Measurements from ENCODE around the gene STARD3. TPM values are rescaled to one million over a fixed set of nuclear protein-coding genes. Genes with fewer than 3 reads are reported as not detected.
A peak's percentile ranks its signal among the peaks of the same experiment; 100 is the strongest.

STARD3 gene
- total and polyA plus RNA-seq, 2 of the 13 experiments (the other 11 are each of a cell fraction or from before 2014, with no cell fraction given) = 34.6 to 100 TPM

GRCh38 chr17:39687546-39688474 lies 50.9 kb downstream of the STARD3 start, which contains the start of gene PGAP3 (continued):
- no peak for TF ChIP-seq GLI4 (CRISPR knock-in tag; IDR thresholded peaks at IDR 0.05; ENCODE audit: borderline replicate concordance)
- no peak for TF ChIP-seq DPF2 (CRISPR knock-in tag; IDR thresholded peaks at IDR 0.05; ENCODE audit: borderline replicate concordance, low read depth)
- TF ChIP-seq ZNF556 (CRISPR knock-in tag; IDR thresholded peaks at IDR 0.05; ENCODE audit: borderline replicate concordance) = no peak
- TF ChIP-seq ARHGAP35 (CRISPR knock-in tag; IDR thresholded peaks at IDR 0.05; ENCODE audit: borderline replicate concordance) = no peak
- no peak for TF ChIP-seq ZNF326 (CRISPR knock-in tag; IDR thresholded peaks at IDR 0.05; ENCODE audit: borderline replicate concordance)
- TF ChIP-seq, protein P1, sequence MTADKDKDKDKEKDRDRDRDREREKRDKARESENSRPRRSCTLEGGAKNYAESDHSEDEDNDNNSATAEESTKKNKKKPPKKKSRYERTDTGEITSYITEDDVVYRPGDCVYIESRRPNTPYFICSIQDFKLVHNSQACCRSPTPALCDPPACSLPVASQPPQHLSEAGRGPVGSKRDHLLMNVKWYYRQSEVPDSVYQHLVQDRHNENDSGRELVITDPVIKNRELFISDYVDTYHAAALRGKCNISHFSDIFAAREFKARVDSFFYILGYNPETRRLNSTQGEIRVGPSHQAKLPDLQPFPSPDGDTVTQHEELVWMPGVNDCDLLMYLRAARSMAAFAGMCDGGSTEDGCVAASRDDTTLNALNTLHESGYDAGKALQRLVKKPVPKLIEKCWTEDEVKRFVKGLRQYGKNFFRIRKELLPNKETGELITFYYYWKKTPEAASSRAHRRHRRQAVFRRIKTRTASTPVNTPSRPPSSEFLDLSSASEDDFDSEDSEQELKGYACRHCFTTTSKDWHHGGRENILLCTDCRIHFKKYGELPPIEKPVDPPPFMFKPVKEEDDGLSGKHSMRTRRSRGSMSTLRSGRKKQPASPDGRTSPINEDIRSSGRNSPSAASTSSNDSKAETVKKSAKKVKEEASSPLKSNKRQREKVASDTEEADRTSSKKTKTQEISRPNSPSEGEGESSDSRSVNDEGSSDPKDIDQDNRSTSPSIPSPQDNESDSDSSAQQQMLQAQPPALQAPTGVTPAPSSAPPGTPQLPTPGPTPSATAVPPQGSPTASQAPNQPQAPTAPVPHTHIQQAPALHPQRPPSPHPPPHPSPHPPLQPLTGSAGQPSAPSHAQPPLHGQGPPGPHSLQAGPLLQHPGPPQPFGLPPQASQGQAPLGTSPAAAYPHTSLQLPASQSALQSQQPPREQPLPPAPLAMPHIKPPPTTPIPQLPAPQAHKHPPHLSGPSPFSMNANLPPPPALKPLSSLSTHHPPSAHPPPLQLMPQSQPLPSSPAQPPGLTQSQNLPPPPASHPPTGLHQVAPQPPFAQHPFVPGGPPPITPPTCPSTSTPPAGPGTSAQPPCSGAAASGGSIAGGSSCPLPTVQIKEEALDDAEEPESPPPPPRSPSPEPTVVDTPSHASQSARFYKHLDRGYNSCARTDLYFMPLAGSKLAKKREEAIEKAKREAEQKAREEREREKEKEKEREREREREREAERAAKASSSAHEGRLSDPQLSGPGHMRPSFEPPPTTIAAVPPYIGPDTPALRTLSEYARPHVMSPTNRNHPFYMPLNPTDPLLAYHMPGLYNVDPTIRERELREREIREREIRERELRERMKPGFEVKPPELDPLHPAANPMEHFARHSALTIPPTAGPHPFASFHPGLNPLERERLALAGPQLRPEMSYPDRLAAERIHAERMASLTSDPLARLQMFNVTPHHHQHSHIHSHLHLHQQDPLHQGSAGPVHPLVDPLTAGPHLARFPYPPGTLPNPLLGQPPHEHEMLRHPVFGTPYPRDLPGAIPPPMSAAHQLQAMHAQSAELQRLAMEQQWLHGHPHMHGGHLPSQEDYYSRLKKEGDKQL (CRISPR knock-in tag; IDR thresholded peaks at IDR 0.05; ENCODE audit: low read depth) = peak; percentile 66
- peak; percentile 71 for TF ChIP-seq RFXAP (CRISPR knock-in tag; IDR thresholded peaks at IDR 0.05; ENCODE audit: borderline replicate concordance)
- no peak for TF ChIP-seq LCORL (IDR thresholded peaks at IDR 0.05)
- no peak; the same call in 1 of the 2 replicates for TF ChIP-seq LCORL (CRISPR knock-in tag; IDR thresholded peaks at IDR 0.05)
- no peak for TF ChIP-seq NFE2 (CRISPR knock-in tag; IDR thresholded peaks at IDR 0.05)
- TF ChIP-seq HOXA7 (CRISPR knock-in tag; IDR thresholded peaks at IDR 0.05) = no peak
- no peak; the same call in 1 of the 2 replicates for TF ChIP-seq NCOA2 (CRISPR knock-in tag; IDR thresholded peaks at IDR 0.05)
- TF ChIP-seq ZNF678 (CRISPR knock-in tag; IDR thresholded peaks at IDR 0.05) = peak; percentile 65; the same call in 1 of the 2 replicates
- TF ChIP-seq CHD2 (IDR thresholded peaks at IDR 0.05; ENCODE audit: low read depth, low read length) = no peak
- peak; percentile 26; the same call in 1 of the 2 replicates for TF ChIP-seq ZMYM2 (CRISPR knock-in tag; IDR thresholded peaks at IDR 0.05)
- TF ChIP-seq KAT7 (CRISPR knock-in tag; IDR thresholded peaks at IDR 0.05; ENCODE audit: borderline replicate concordance) = no peak; the same call in 1 of the 2 replicates
- TF ChIP-seq TRIM24 (CRISPR knock-in tag; IDR thresholded peaks at IDR 0.05) = no peak
- no peak for TF ChIP-seq ZNF253 (CRISPR knock-in tag; IDR thresholded peaks at IDR 0.05; ENCODE audit: borderline replicate concordance)
- TF ChIP-seq ZNF317 (CRISPR knock-in tag; IDR thresholded peaks at IDR 0.05) = no peak
- peak; percentile 65; the same call in 1 of the 2 replicates for TF ChIP-seq AFF4 (CRISPR knock-in tag; IDR thresholded peaks at IDR 0.05)
- TF ChIP-seq HCFC1 (IDR thresholded peaks at IDR 0.05; ENCODE audit: low read depth, low read length) = peak; percentile 54; the same call in 1 of the 2 replicates

All from HepG2 (cell line).